Spinal cord (tissue), 10 donors: ENCODE measurements around the gene SLC1A7. TPM values are rescaled to one million over a fixed set of nuclear protein-coding genes. Genes with fewer than 3 reads are reported as not detected.

Source experiments
- DNase-seq, 6 donors: peaks; one replicate each; pipeline versions ENCODE4 v3.0.0 to v3.0.0-alpha.2; 2013 to 2015; ENCODE audit warnings: low spot score in 6 of 6, low read depth in 4 of 6
- H3K27ac ChIP-seq: one replicate; pipeline ENCODE4 v1.5.1; 2013; ENCODE audit warnings: low read depth, low read length, control low read depth
- H3K27me3 ChIP-seq: one replicate; pipeline ENCODE4 v1.6.1; 2013; ENCODE audit warnings: low read length; ENCODE audit not compliant: control insufficient read depth, insufficient read depth
- H3K36me3 ChIP-seq: one replicate; pipeline ENCODE4 v1.6.1; 2013; ENCODE audit warnings: low read length; ENCODE audit not compliant: control insufficient read depth, insufficient read depth
- H3K4me1 ChIP-seq: one replicate; pipeline ENCODE4 v1.6.1; 2013; ENCODE audit warnings: low read length; ENCODE audit not compliant: control insufficient read depth, insufficient read depth
- H3K4me3 ChIP-seq: one replicate; pipeline ENCODE4 v1.5.1; 2013; ENCODE audit warnings: low read depth, low read length, control low read depth
- H3K9me3 ChIP-seq: one replicate; pipeline ENCODE4 v1.6.1; 2013; ENCODE audit warnings: low read length; ENCODE audit not compliant: control insufficient read depth, insufficient read depth
- WGBS: methylation state at CpG from one replicate; pipeline ENCODE4 v1.1.5; 2013; ENCODE audit warnings: missing lambda C conversion rate; ENCODE audit not compliant: insufficient coverage; 5-methylcytosine and 5-hydroxymethylcytosine counted together
- polyA plus RNA-seq, 2 donors: library from polyadenylated mRNA; unstranded; fragments of 120-200 nt; gene quantifications; one replicate each; pipeline ENCODE4 v1.2.1, GENCODE V29; 2013; ENCODE audit not compliant: insufficient read length in 2 of 2
- total RNA-seq, 2 donors: library from RNA; depleted of rRNA in 1 of 2; stranded (reverse); fragments of 120-200 nt in 1 of 2; fragments of >200 nt in 1 of 2; gene quantifications; one replicate each; pipeline versions ENCODE4 v1.2.3 to v1.2.4, GENCODE V29; 2013 to 2014
- donor health status: healthy.

Gene SLC1A7
- total and polyA plus RNA-seq, 4 donors: 0.06 to 0.48 (median 0.11) TPM; not detected in 1

- Histone ChIP-seq H3K9me3 (no peaks in the 10 kb centered on the region), H3K36me3 (peaks cover 9% of the 10 kb centered on the region), H3K27me3 (no peaks in the 10 kb centered on the region), H3K27ac (no peak overlapping the region), H3K4me1 (no peaks in the 10 kb centered on the region), H3K4me3 (no peak overlapping the region)
- no peak for DNase-seq
- 85% methylated on average over 15 of the region's 15 CpGs for WGBS
Measured at GRCh38 chr1:53080769-53081168, 61.7 kb downstream of the SLC1A7 start.

GRCh38 chr1:53080041-53080440 is 62.4 kb downstream of the SLC1A7 start:
- Histone ChIP-seq H3K9me3 (no peaks in the 10 kb centered on the region), H3K4me1 (no peaks in the 10 kb centered on the region), H3K27ac (no peak overlapping the region), H3K36me3 (peaks cover 7% of the 10 kb centered on the region), H3K27me3 (no peaks in the 10 kb centered on the region), H3K4me3 (no peak overlapping the region)
- no peak for DNase-seq
- WGBS: 70% methylated on average over 2 of the region's 3 CpGs

- no peak for DNase-seq
- 91% methylated on average over 3 of the region's 4 CpGs for WGBS
- H3K27ac ChIP-seq: no peak overlapping the region
- H3K36me3 ChIP-seq: peaks cover 7% of the 10 kb centered on the region
- peaks cover 3% of the 10 kb centered on the region for H3K4me1 ChIP-seq
- no peaks in the 10 kb centered on the region for H3K9me3 ChIP-seq
- H3K4me3 ChIP-seq: no peak overlapping the region
- no peaks in the 10 kb centered on the region for H3K27me3 ChIP-seq
Measured at GRCh38 chr1:53079251-53079650, 63.2 kb downstream of the SLC1A7 start.

- no peaks in the 10 kb centered on the region for H3K9me3 ChIP-seq
- WGBS: 95% methylated on average over 44 of the region's 46 CpGs
- DNase-seq: no peak
- peaks cover 7% of the 10 kb centered on the region for H3K36me3 ChIP-seq
- H3K4me1 ChIP-seq: peaks cover 9% of the 10 kb centered on the region
- no peak overlapping the region for H3K27ac ChIP-seq
- no peaks in the 10 kb centered on the region for H3K27me3 ChIP-seq
- H3K4me3 ChIP-seq: no peak overlapping the region
Measured at GRCh38 chr1:53078333-53079101, 63.9 kb downstream of the SLC1A7 start.

- H3K36me3 ChIP-seq: peaks cover 7% of the 10 kb centered on the region
- H3K4me3 ChIP-seq: no peak overlapping the region
- no peak for DNase-seq
- no peaks in the 10 kb centered on the region for H3K9me3 ChIP-seq
- 92% methylated on average over 13 of the region's 13 CpGs for WGBS
- peaks cover 9% of the 10 kb centered on the region for H3K4me1 ChIP-seq
- H3K27me3 ChIP-seq: no peaks in the 10 kb centered on the region
- no peak overlapping the region for H3K27ac ChIP-seq
Measured at GRCh38 chr1:53077599-53077965, 64.9 kb downstream of the SLC1A7 start.

GRCh38 chr1:53076721-53077598 is 65.5 kb downstream of the SLC1A7 start:
- peaks cover 7% of the 10 kb centered on the region for H3K36me3 ChIP-seq
- WGBS: 87% methylated on average over 16 of the region's 19 CpGs
- no peaks in the 10 kb centered on the region for H3K9me3 ChIP-seq
- H3K27ac ChIP-seq: no peak overlapping the region
- no peak for DNase-seq
- H3K27me3 ChIP-seq: no peaks in the 10 kb centered on the region
- H3K4me3 ChIP-seq: no peak overlapping the region
- peaks cover 9% of the 10 kb centered on the region for H3K4me1 ChIP-seq

GRCh38 chr1:53076165-53076564 is 66.3 kb downstream of the SLC1A7 start:
- DNase-seq: no peak
- no peak overlapping the region for H3K4me3 ChIP-seq

GRCh38 chr1:53075761-53076163 is 66.7 kb downstream of the SLC1A7 start:
- Histone ChIP-seq H3K27ac (no peak overlapping the region), H3K27me3 (no peaks in the 10 kb centered on the region), H3K36me3 (peaks cover 7% of the 10 kb centered on the region), H3K4me1 (peaks cover 9% of the 10 kb centered on the region), H3K9me3 (no peaks in the 10 kb centered on the region), H3K4me3 (no peak overlapping the region)
- DNase-seq: no peak
- 80% methylated on average over 8 of the region's 8 CpGs for WGBS

More at GRCh38 chr1:53076165-53076564, 66.3 kb downstream of the SLC1A7 start:
- H3K4me1 ChIP-seq: peaks cover 9% of the 10 kb centered on the region
- H3K27ac ChIP-seq: no peak overlapping the region
- no peaks in the 10 kb centered on the region for H3K27me3 ChIP-seq
- H3K36me3 ChIP-seq: peaks cover 7% of the 10 kb centered on the region
- no peaks in the 10 kb centered on the region for H3K9me3 ChIP-seq
- WGBS: 94% methylated on average over 8 of the region's 9 CpGs

GRCh38 chr1:53075206-53075605 is 67.2 kb downstream of the SLC1A7 start:
- Histone ChIP-seq H3K36me3 (peaks cover 7% of the 10 kb centered on the region), H3K27me3 (no peaks in the 10 kb centered on the region), H3K4me3 (no peak overlapping the region), H3K27ac (no peak overlapping the region), H3K4me1 (peaks cover 9% of the 10 kb centered on the region), H3K9me3 (no peaks in the 10 kb centered on the region)
- 97% methylated on average over 4 of the region's 4 CpGs for WGBS
- DNase-seq: no peak
